ENCODE measurements around the gene FOCAD.

FOCAD gene

DNA sequence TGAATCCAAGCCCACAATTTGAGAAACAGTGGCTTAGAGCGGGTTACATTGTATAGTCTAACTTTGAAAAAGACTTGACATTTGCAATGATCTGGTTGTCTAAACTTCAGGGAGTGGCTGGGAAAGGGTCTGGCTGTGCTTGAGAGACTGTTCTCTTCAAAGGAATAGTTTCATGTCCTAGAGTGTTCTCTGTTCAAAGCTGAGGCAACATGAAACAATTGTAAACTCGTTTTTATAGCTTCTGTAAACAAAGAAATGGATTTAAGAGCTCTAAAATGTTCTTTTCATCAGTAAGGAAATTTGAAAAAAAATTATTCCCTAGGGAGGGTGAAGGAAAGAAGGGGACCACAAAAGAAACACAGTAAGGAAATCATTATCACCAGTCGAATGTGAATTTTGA is 41.6 kb downstream of the FOCAD start:
- Histone ChIP-seq H3K4me3 (ENCODE audit: low read length) (no peak overlapping the region), H3K36me3 (ENCODE audit: control insufficient read depth, low read length) (0 out of 2 replicates have a peak, but pooled peaks cover 4% of the 10 kb centered on the region), H3K4me1 (ENCODE audit: control insufficient read depth, low read length) (no peaks in the 10 kb centered on the region), H3K79me2 (ENCODE audit: control insufficient read depth, low read length) (no peaks in the 10 kb centered on the region), H3K9me2 (replicated peaks; ENCODE audit: control insufficient read depth, low read length) (no peaks in the 10 kb centered on the region), H3K27me3 (ENCODE audit: control insufficient read depth, low read length) (no peaks in the 10 kb centered on the region), H4K20me1 (ENCODE audit: control insufficient read depth, insufficient read depth, low read depth, low read length) (no peaks in the 10 kb centered on the region), H3K4me2 (ENCODE audit: low read length) (no peak overlapping the region), H3K9me3 (ENCODE audit: control insufficient read depth, insufficient read depth, low read length) (no peaks in the 10 kb centered on the region), H3K27ac (ENCODE audit: low read depth, low read length) (no peak overlapping the region), H3F3A (ENCODE audit: control insufficient read depth, insufficient read depth) (no peaks in the 10 kb centered on the region)
- TF ChIP-seq, protein P1, sequence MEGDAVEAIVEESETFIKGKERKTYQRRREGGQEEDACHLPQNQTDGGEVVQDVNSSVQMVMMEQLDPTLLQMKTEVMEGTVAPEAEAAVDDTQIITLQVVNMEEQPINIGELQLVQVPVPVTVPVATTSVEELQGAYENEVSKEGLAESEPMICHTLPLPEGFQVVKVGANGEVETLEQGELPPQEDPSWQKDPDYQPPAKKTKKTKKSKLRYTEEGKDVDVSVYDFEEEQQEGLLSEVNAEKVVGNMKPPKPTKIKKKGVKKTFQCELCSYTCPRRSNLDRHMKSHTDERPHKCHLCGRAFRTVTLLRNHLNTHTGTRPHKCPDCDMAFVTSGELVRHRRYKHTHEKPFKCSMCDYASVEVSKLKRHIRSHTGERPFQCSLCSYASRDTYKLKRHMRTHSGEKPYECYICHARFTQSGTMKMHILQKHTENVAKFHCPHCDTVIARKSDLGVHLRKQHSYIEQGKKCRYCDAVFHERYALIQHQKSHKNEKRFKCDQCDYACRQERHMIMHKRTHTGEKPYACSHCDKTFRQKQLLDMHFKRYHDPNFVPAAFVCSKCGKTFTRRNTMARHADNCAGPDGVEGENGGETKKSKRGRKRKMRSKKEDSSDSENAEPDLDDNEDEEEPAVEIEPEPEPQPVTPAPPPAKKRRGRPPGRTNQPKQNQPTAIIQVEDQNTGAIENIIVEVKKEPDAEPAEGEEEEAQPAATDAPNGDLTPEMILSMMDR (IDR thresholded peaks at IDR 0.05; ENCODE audit: low read depth, low read length, poor library complexity, severe bottlenecking): no peak
- TF ChIP-seq EZH2phosphoT487 (IDR thresholded peaks at IDR 0.05; ENCODE audit: borderline replicate concordance, low read length): no peak

DNA sequence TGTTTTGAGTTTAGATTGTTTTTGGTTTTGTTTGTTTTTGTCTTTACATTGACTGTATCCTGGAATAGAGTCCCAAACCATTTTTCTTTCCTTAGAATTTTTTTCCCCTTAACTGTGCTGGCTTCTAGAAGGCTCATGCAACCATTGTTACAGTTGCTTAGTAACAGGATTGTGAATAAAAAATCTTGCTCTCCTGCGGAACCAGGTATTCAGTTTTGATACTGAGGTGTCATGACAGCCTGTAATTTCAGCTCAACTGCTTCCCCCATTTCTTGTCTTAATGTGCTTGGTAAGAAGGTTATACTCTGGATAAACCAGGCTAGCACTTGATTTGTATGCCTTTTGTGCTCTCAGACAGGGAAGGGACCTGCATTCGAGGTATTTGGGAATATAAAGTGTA is 42.1 kb downstream of the FOCAD start:
- no peak overlapping the region for H3K4me2 ChIP-seq (ENCODE audit: low read length)
- H3K27me3 ChIP-seq (ENCODE audit: control insufficient read depth, low read length): no peaks in the 10 kb centered on the region
- H3K9me2 ChIP-seq (replicated peaks; ENCODE audit: control insufficient read depth, low read length): no peaks in the 10 kb centered on the region
- no peaks in the 10 kb centered on the region for H3K79me2 ChIP-seq (ENCODE audit: control insufficient read depth, low read length)
- H3F3A ChIP-seq (ENCODE audit: control insufficient read depth, insufficient read depth): no peaks in the 10 kb centered on the region
- TF ChIP-seq, protein P1 (IDR thresholded peaks at IDR 0.05; ENCODE audit: low read depth, low read length, poor library complexity, severe bottlenecking): no peak
- TF ChIP-seq EZH2phosphoT487 (IDR thresholded peaks at IDR 0.05; ENCODE audit: borderline replicate concordance, low read length): no peak
- H3K9me3 ChIP-seq (ENCODE audit: control insufficient read depth, insufficient read depth, low read length): no peaks in the 10 kb centered on the region
- H4K20me1 ChIP-seq (ENCODE audit: control insufficient read depth, insufficient read depth, low read depth, low read length): no peaks in the 10 kb centered on the region
- H3K27ac ChIP-seq (ENCODE audit: low read depth, low read length): no peak overlapping the region
- no peaks in the 10 kb centered on the region for H3K36me3 ChIP-seq (ENCODE audit: control insufficient read depth, low read length)
- H3K4me1 ChIP-seq (ENCODE audit: control insufficient read depth, low read length): no peaks in the 10 kb centered on the region
- no peak overlapping the region for H3K4me3 ChIP-seq (ENCODE audit: low read length)

DNA sequence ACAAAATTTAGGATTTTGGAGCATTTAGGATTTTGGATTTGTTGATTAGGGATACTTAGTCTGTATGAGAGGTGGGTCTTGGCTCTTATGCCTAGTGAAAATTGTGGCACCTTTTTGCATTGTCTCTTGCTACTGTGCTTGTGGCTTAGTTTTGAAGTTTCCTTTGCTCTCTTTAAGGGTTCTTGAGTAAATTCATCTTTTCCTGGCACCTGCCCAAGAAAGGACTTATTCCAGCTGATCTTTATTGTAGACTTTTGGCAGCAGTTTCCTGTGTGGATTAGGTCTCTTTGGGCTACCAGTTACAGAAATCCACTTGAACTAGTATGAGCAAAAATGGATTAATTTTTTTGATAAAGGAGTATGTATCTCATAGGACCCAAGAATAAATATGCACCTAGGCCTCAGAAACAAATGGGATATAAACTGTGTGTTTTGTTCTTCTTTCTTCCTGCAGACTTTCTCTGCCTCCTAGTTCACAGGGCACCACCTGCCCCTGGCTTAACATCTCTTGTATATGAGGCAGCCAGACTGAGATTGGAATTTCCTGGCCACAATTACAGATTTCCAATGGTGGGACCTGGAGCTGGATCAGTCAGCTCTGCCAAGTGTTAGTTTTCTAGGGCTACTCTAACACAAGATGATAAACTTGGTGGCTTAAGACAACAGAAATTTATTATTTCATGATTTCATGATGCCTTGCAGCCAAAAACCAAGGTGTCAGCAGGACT is 44.6 kb downstream of the FOCAD start:
- Histone ChIP-seq H3K4me2 (ENCODE audit: low read length) (no peak overlapping the region), H3K27ac (ENCODE audit: low read depth, low read length) (no peak overlapping the region)

More for the DNA sequence above, 44.6 kb downstream of the FOCAD start:
- no peaks in the 10 kb centered on the region for H3K4me1 ChIP-seq (ENCODE audit: control insufficient read depth, low read length)
- no peaks in the 10 kb centered on the region for H3K36me3 ChIP-seq (ENCODE audit: control insufficient read depth, low read length)
- H3K9me2 ChIP-seq (replicated peaks; ENCODE audit: control insufficient read depth, low read length): no peaks in the 10 kb centered on the region
- no peak overlapping the region for H3K4me3 ChIP-seq (ENCODE audit: low read length)
- TF ChIP-seq EZH2phosphoT487 (IDR thresholded peaks at IDR 0.05; ENCODE audit: borderline replicate concordance, low read length): no peak
- TF ChIP-seq, protein P1 (IDR thresholded peaks at IDR 0.05; ENCODE audit: low read depth, low read length, poor library complexity, severe bottlenecking): no peak
- no peaks in the 10 kb centered on the region for H3F3A ChIP-seq (ENCODE audit: control insufficient read depth, insufficient read depth)
- no peaks in the 10 kb centered on the region for H3K9me3 ChIP-seq (ENCODE audit: control insufficient read depth, insufficient read depth, low read length)
- H3K27me3 ChIP-seq (ENCODE audit: control insufficient read depth, low read length): no peaks in the 10 kb centered on the region
- no peaks in the 10 kb centered on the region for H3K79me2 ChIP-seq (ENCODE audit: control insufficient read depth, low read length)
- H4K20me1 ChIP-seq (ENCODE audit: control insufficient read depth, insufficient read depth, low read depth, low read length): no peaks in the 10 kb centered on the region

Measured in DOHH2 (cell line).